ENCODE data around the gene CDK6.
A peak's percentile ranks its signal among the peaks of the same experiment; 100 is the strongest.
"Not testable (repeated sequence)": the region's sequence is repeated elsewhere in the genome, so short reads cannot be mapped to it uniquely, and the experiment has no call there.

Gene CDK6

GRCh38 chr7:92836489-92836999 is at the start of gene CDK6:
Gene CDK6 (minus strand): TSS chr7:92836573. CDS start chr7:92833323, 3,250 bp downstream.
- DNase-seq (ENCODE audit: low read depth), result peak; percentile 79

- DNase-seq (ENCODE audit: low read depth), result not testable (repeated sequence)
These were observed 49.7 kb upstream of the CDK6 start for GRCh38 chr7:92886039-92886438.

GRCh38 chr7:92884218-92884617 is 47.8 kb upstream of the CDK6 start:
- DNase-seq (ENCODE audit: low read depth), result peak; percentile 14

- DNase-seq (ENCODE audit: low read depth), result no peak
These were observed 46.4 kb upstream of the CDK6 start for GRCh38 chr7:92882760-92883159.

- DNase-seq (ENCODE audit: low read depth), result no peak
These were observed 44.7 kb upstream of the CDK6 start for GRCh38 chr7:92881091-92881485.

- peak; percentile 32 for DNase-seq (ENCODE audit: low read depth)
These were observed 44.1 kb upstream of the CDK6 start for GRCh38 chr7:92880212-92881090.

- DNase-seq (ENCODE audit: low read depth), result no peak
These were observed 41.0 kb upstream of the CDK6 start for GRCh38 chr7:92877367-92877766.

GRCh38 chr7:92876836-92877235 is 40.5 kb upstream of the CDK6 start:
- DNase-seq (ENCODE audit: low read depth), result no peak

GRCh38 chr7:92875719-92876118 is 39.3 kb upstream of the CDK6 start:
- peak; percentile 29 for DNase-seq (ENCODE audit: low read depth)

- no peak for DNase-seq (ENCODE audit: low read depth)
These were observed 38.8 kb upstream of the CDK6 start for GRCh38 chr7:92875173-92875572.

GRCh38 chr7:92874567-92874966 is 38.2 kb upstream of the CDK6 start:
- peak; percentile 51 for DNase-seq (ENCODE audit: low read depth)

- DNase-seq (ENCODE audit: low read depth), result no peak
These were observed 37.4 kb upstream of the CDK6 start for GRCh38 chr7:92873776-92874175.

- DNase-seq (ENCODE audit: low read depth), result peak; percentile 8
These were observed 36.3 kb upstream of the CDK6 start for GRCh38 chr7:92872701-92873100.

GRCh38 chr7:92868683-92869293 is 32.4 kb upstream of the CDK6 start:
- DNase-seq (ENCODE audit: low read depth), result no peak

GRCh38 chr7:92864169-92864568 is 27.8 kb upstream of the CDK6 start:
- peak; percentile 29 for DNase-seq (ENCODE audit: low read depth)

GRCh38 chr7:92856436-92856835 is 20.1 kb upstream of the CDK6 start:
- no peak for DNase-seq (ENCODE audit: low read depth)

- no peak for DNase-seq (ENCODE audit: low read depth)
These were observed 18.3 kb upstream of the CDK6 start for GRCh38 chr7:92854501-92855238.

- DNase-seq (ENCODE audit: low read depth), result peak; percentile 28
These were observed 15.4 kb upstream of the CDK6 start for GRCh38 chr7:92851732-92852131.

GRCh38 chr7:92850516-92850915 is 14.1 kb upstream of the CDK6 start:
- no peak for DNase-seq (ENCODE audit: low read depth)

GRCh38 chr7:92849322-92849721 is 12.9 kb upstream of the CDK6 start:
- DNase-seq (ENCODE audit: low read depth), result no peak

GRCh38 chr7:92848851-92849250 is 12.5 kb upstream of the CDK6 start:
- DNase-seq (ENCODE audit: low read depth), result no peak

GRCh38 chr7:92848441-92848840 is 12.1 kb upstream of the CDK6 start:
- DNase-seq (ENCODE audit: low read depth), result no peak

GRCh38 chr7:92847305-92847704 is 10.9 kb upstream of the CDK6 start:
- no peak for DNase-seq (ENCODE audit: low read depth)
